Erythroblast (primary cell): ENCODE results near the gene HSP90B1.

Experiments
- GATA1 ChIP-seq: IDR thresholded peaks from 2 replicates; pipeline ENCODE4 v1.6.1; 2011; ENCODE audit warnings: low read depth, mild to moderate bottlenecking, control low read depth, low read length, moderate library complexity
- POLR2A ChIP-seq: IDR thresholded peaks from 2 replicates; pipeline ENCODE4 v1.6.1; 2011; ENCODE audit warnings: mild to moderate bottlenecking, low read length

DNA sequence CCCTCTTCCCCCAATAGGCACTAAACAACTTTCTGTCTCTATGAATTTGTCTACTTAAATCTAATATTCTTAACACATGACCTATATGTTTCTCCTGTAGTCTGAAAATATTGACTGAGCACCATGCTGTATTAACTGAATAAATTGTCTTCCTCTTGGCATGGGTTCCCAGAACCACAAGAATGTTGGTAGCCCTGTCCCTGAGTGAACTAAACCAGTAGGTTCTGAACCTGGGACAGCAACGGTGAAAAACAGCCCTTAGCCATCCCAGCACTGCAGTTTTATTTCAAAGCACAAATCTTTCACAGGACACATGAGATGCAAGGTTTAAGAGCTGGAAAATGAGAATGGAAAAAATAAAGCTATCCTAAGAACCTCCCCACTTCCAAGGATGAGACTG, 20.4 kb upstream of the HSP90B1 start:
- TF ChIP-seq POLR2A (no peak), GATA1 (no peak)
